AG04449 (cell line): ENCODE measurements around the gene MOGAT3.
A peak's percentile ranks its signal among the peaks of the same experiment; 100 is the strongest.

Experiments
- CTCF ChIA-PET: fragments of 350-600 bp; formaldehyde crosslinking; extraction: SDS; loops from one replicate; lab custom pipeline; 2021; ENCODE audit warnings: antibody characterized with exemption; lab: Yijun Ruan, JAX
- POLR2A ChIA-PET: fragments of 400-600, 350-600 bp; formaldehyde crosslinking; extraction: SDS; loops from one replicate; lab custom pipeline; 2020; ENCODE audit warnings: antibody characterized with exemption, inconsistent platforms; lab: Yijun Ruan, JAX
- DNase-seq: peaks from one replicate; pipeline ENCODE4 v3.0.0-alpha.2; 2010; ENCODE audit warnings: low read depth, low spot score
- H3K4me3 ChIP-seq: 2 replicates; pipeline ENCODE4 v1.5.1; 2011; ENCODE audit warnings: low read depth, mild to moderate bottlenecking, control low read depth, low read length
- CTCF ChIP-seq: IDR thresholded peaks from one replicate; pipeline ENCODE4 v1.5.1; 2011; ENCODE audit warnings: mild to moderate bottlenecking, moderate library complexity, low read length, control low read depth, inconsistent platforms; ENCODE audit not compliant: insufficient read depth; ENCODE audit errors: missing control alignments

MOGAT3 gene

GRCh38 chr7:101200862-101201599 lies at the start of gene MOGAT3:
MOGAT3 (minus strand) TSS chr7:101201036; CDS start chr7:101200854, 182 bp downstream.
- ChIA-PET POLR2A (no interaction called here), CTCF (interaction anchor here (0.7 to 6.6 kb wide), 6 partner anchors 8 to 82 kb away, joined by 3 to 83 read pairs (median 5); no protein-coding TSS in a partner anchor)
- no peak for DNase-seq
- H3K4me3 ChIP-seq = no peak within 1 kb of the TSS
- TF ChIP-seq CTCF = no peak

- POLR2A ChIA-PET = no interaction called here
- no peak for DNase-seq
- CTCF ChIA-PET = interaction anchor here (0.6 to 0.7 kb wide), 2 partner anchors 58 to 106 kb away, joined by 3 read pairs; no protein-coding TSS in a partner anchor
- no peak overlapping the region for H3K4me3 ChIP-seq
- no peak for TF ChIP-seq CTCF
Observed at GRCh38 chr7:101250324-101250723, 49.5 kb upstream of the MOGAT3 start.

GRCh38 chr7:101248276-101248675 lies 47.4 kb upstream of the MOGAT3 start:
- DNase-seq = no peak
- CTCF ChIA-PET = interaction anchor here (1.1 to 1.2 kb wide), 2 partner anchors 56 to 104 kb away, joined by 3 to 4 read pairs; no protein-coding TSS in a partner anchor
- TF ChIP-seq CTCF = no peak
- POLR2A ChIA-PET = no interaction called here
- no peak overlapping the region for H3K4me3 ChIP-seq

- ChIA-PET CTCF (interaction anchor here (0.7 to 5.1 kb wide), 19 partner anchors 10 to 168 kb away, joined by 3 to 95 read pairs (median 9); partner anchors contain the start of genes PLOD3 and ZNHIT1), POLR2A (interaction anchor here (0.7 to 2.2 kb wide), 2 partner anchors 9 to 28 kb away, joined by 3 to 14 read pairs; partner anchors contain the start of genes PLOD3 and ZNHIT1)
Observed at GRCh38 chr7:101245147-101245668, 44.4 kb upstream of the MOGAT3 start.

GRCh38 chr7:101244375-101245146 lies 43.7 kb upstream of the MOGAT3 start, which contains the start of gene FIS1:
FIS1 (minus strand) TSS chr7:101245081; CDS start chr7:101245004, 77 bp downstream.
- H3K4me3 ChIP-seq = peak within 1 kb of the TSS; percentile 94
- ChIA-PET POLR2A (interaction anchor here (0.9 to 2.2 kb wide), 8 partner anchors 9 to 355 kb away, joined by 3 to 14 read pairs (median 4); partner anchors contain the start of genes PLOD3, SERPINE1, UFSP1 and ZNHIT1), CTCF (interaction anchor here (0.7 to 5.1 kb wide), 31 partner anchors 7 to 355 kb away, joined by 3 to 95 read pairs (median 6); partner anchors contain the start of genes ACHE, PLOD3, TRIM56 and UFSP1)
- DNase-seq = no peak
- TF ChIP-seq CTCF = peak; percentile 94

More at GRCh38 chr7:101245147-101245668, 44.4 kb upstream of the MOGAT3 start:
- TF ChIP-seq CTCF = no peak
- H3K4me3 ChIP-seq = peak overlapping the region; percentile 94
- DNase-seq = no peak
